NCI-H226 (cell line): ENCODE data around the gene OR7G3.

Experiments
- DNase-seq: peaks from one replicate; pipeline ENCODE4 v3.0.0-alpha.2; 2015

OR7G3 gene

DNA sequence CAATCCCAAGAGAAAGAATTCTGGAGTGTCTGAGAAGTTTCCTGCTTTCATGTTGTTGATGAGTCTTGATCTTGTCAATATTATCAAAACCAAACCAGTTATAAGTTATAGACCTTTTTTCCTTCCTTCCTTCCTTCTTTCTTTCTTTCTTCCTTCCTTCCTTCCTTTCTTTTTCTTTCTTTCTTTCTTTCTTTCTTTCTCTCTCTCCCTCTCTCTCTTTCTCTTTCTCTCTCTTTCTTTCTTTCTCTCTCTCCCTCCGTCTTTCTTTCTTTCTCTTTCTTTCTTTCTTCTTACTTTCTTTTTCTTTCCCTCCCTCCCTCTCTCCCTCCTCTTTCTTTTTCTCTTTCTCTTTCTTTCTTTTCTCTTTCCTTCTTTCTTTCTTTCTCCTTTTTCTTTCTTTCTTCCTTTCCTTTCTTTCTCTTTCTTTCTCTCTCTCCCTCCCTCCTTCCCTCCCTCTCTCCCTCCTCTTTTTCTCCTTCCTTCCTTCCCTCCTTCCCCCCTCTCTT lies at the start of gene OR7G3:
Gene OR7G3 (minus strand): TSS at position 51 of the 506 bp plus-strand sequence. CDS start 0 bp downstream, at position 51.
- no peak for DNase-seq

DNA sequence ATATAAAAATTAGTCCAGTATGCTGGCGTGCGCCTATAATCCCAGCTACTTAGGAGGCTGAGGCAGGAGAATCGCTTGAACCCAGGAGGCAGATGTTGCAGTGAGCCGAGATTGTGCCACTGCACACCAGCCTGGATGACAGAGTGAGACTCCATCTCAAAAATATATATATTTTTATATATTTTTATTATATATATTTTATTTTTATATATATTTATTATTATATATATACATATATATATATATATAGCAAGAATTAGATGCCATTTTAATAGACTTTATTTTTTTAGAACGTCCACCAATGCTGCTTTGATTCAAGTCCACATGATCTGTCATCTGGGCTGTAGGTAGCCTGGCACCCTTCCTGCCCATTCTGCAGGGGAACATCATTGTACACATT lies 48.6 kb upstream of the OR7G3 start:
- no peak for DNase-seq

DNA sequence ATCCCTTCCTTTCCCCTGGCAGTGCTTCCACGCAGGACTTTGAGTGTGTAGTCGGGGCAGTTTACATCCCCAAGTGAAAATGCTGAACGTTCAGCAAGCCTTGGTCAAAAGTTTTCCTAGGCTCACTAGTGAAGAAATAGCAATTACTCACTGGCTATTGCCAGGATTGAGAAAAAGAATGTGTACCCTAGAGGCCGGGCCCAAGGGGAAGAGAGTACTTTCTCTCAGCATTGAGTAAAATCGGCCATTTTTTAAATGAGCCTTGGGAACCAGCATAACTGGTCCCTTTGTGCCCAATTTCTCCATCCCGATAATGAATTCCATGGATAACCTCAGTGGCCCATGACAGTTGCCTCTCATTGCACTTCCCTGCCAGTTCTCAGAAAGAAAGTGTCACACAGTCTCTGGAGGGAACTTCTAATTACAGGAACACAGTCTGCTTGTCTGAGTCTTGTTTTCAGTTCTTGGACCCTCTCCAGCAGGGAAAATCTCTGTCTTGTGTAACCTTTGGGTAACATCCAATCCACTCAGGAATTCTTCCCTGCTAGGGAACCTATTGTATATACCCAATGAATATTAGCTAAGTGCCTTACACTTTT lies 44.7 kb upstream of the OR7G3 start:
- DNase-seq: no peak

DNA sequence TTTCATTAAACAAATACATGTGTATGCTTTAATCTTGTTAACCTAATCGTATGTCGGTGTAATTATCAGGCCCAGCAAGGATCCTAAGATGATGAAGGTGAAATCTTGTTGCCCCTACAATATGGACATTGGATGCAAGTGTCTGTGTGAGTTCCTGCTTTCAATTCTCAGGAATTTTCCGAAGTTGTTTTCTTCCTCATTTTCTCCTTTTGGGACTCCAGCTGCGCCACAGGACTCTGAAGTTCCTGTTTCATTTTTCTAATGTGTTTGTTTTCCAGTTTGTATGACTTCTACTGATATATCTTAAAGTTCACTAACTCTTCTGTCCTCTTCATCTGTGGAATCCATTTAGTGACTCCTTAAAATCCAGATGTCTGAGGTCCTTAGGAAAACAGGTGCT lies 40.1 kb upstream of the OR7G3 start:
- no peak for DNase-seq

DNA sequence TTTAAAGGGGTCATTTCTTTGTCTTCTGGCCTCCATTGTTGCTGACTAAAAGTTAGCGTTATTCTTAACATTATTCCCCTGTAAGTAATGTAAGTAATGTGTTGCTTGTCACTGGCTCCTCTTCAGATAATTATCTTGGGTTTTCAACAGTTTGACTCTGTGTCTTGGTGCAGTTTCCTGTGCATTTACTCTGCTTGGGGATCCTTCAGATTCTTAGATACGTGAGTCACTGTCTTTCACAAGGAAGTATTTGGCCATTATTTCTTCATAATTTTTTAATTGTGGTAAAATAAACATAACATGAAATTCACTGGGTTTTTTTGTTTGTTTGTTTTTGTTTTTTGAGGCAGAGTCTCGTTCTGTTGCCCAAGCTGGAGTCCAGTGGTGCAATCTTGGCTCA lies 38.5 kb upstream of the OR7G3 start:
- no peak for DNase-seq

DNA sequence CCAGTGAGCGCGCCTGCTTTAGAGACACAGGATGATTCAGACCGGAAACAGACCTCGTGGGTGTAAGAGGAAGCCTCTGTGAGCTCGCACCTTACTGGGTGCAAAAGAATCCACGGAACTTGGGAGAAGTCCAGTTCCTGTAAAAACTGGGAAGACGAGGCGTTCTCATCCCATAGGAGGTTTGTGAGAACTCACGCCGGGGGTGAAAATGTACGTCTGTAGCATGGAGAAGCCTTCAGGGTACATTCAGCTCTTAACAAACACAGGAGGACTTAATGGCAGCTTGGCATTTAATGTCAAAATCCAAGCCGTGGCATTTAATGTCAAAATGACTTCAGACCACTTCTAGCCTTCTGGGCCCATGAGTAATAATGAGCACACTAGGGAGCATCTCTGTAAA lies 34.7 kb upstream of the OR7G3 start:
- DNase-seq: no peak

DNA sequence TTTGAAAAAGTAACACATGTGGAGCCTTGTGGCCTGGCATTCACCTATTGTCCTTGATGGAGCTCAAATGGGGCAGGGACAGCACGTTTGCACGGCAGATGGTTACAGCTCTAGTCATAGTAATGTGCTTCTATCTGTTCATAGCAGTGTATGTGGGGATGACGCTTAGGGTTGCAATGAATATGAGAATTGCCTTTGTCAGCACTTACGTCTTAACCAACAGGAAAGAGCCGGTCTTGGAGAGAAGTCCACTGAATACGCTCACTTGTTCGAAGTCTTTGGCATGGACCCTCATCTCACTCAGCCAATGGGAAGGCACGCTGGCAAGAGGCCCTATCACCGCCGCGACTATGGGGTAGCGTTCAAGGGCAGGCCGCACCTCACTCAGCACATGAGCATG lies 33.1 kb upstream of the OR7G3 start:
- DNase-seq: no peak

DNA sequence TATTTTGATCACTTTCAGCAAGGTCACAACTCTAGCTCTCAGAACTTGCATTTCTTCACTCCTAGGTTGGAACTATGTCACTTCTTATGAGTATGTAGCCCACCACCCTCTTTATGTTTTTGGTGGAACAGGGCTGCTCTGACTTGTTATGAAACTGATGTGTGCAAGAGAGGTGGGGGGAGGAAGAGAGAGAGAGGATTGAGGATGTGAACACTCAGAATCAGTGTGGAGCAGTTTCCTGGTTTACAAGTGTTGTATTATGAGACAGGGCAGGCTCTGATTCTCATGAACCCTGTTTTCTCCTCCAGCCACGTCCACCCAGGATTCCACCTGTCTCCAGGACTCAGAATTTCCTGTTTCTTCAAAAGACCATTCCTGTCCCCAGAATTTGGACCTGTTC lies 29.6 kb upstream of the OR7G3 start:
- no peak for DNase-seq

DNA sequence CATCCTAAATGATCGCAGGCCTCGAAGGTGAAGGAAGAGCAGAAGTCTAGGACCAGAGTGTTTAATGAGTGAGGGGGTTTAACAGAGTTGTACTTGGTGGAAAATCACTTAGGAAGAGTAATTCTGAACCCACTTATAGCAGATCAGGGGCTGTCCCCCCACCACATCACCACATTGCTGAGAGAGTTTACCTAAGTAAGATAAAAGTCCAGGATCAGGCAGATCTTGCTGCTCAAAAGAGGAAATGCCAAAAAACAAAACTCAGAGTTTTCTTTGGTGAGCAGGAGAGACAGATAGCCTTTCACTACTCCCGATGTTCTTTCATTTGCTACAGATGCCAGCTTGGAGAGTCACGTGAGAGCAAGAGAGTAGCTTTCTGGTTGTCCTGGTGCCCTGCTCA lies 28.8 kb upstream of the OR7G3 start:
- no peak for DNase-seq

DNA sequence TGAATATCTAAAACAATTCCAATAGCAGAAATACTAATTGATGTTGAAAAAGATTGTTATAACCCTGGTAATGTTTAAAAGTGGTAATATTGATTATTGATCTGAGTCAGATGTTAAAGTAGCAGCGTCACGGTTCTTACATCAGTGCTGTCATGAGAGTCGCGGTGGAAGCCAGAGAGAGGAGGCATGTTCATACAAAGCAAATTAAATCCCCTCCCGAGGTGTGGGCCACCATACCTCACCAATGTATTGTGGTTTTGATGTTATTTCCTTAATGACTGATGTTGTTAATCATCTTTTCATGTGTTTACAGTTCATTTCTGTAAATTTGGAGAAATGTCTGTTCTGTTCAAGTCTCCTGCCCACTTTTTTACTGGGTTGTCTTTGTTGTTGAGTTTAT lies 24.6 kb upstream of the OR7G3 start:
- no peak for DNase-seq

DNA sequence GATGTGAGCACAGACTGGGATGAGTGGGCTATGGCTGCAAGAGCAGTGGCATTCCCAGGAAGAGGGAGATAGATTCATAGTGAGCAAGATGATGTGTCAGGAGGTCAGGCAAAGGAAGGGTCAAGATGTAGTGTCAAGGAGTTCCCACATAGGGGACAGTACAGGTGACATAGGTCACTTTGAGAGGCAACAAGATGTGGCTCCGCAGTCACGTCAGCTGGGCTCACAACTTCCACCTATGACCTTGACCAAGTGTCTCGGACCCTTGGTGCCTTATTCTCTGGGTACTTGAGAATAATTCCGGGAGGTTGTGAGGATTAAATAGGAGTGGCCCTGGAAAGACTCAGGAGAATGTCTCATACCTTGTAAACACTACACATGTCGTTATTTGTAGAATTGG lies 23.9 kb upstream of the OR7G3 start:
- no peak for DNase-seq

DNA sequence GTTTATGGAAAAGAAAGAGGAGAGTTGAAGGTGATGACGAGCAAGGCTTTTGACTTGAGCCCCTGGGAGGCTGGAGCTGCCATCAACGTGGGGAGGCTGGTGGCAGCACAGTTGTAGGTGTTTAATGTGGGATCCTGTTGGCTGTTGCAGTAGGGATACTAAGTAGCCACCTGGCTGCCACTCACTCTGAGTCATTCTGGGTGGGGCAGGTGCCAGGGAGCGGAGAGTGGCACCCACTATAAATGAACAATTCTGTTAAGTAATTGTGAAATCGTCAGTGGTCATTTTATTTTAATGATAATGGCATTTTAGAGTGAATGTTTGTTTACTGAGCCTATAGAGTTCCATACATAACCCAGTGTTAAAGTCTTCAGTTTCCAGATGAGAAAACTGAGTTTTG lies 23.2 kb upstream of the OR7G3 start:
- no peak for DNase-seq

DNA sequence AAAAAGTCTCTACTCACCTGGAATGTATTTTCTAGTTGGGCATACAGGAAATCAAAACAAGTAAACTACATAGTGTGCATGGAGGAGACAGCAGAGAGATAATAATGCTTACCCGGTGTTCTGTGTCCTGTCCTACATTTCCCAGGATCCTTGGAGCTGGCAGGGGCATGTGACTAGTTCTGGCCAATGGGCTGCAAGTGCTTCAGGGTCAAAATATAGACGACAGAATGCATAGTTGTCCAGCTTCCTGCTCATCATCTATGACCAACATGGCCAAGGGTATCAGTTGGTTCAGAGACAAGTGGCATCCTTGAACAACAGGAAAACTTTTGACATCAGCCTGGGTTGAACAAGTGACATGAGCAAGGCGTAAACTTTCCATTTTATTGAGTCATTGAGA lies 21.9 kb upstream of the OR7G3 start:
- DNase-seq: no peak

DNA sequence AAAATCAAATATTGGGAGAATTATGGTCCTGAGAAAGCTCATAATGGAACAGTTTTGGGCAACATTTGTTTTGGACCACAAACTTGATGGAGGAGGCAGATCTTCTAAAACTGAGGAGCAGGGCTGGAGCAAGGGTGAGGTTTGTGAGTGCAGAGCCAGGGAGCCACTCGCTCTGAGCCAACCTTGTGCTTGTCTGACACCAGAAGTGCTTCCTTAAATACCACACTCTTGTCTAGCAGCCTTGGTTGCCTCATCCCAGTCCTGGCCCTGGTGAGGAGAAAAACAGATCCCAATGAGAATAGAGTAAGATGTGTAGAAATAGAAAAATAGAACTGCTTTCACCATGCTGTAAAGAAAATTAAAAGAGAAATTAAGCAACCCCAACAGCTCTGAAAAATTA lies 20.1 kb upstream of the OR7G3 start:
- no peak for DNase-seq

DNA sequence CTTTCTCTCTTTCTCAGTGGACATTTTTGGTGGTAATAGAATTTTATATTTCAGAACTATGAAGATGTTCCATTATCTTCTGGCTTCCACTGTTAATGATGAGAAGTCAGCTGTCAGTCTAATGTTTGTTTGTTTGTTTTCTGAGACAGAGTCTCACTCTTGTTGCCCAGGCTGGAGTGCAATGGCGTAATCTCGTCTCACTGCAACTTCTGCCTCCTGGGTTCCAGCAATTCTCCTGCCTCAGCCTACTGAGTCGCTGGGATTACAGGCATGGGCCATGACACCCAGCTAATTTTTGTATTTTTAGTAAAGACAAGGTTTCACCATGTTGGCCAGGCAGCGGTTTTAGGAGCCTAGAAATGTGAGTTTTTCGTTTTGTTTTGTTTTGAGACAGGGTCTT lies 18.2 kb upstream of the OR7G3 start:
- DNase-seq: no peak

DNA sequence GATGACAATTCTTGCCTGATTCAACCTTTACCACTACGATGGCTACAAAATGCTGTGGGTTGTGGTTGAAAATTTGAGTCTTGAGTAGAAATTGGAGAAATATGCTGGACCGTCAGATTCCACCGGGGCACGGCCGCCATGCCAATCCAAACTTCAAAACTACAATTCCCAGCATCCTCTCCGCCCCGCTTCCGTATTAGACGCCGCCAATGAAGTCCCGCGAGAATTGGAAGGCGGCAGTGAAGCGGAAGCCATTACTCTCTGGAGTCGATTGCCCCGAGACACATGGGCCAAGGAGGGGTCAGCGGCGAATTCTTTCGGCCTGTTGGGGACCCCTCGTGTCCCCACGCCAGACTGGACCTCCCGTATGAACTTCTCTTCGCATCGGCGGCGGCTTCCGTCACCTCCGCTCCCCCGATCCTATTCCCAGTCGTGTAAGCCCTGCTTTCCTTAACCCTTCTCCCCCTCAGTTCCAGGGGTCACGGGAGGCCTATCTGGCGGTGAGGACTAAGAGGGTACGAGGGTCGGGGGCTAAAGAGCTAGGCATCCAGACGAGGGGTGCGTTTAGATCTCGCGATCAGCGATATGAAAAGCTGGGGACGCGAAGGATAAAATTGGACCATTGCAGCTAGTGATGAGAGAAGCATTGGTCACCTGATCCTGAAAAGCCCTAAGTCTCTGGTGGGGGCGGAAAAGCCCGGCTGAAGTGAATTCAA lies 13.6 kb upstream of the OR7G3 start, which contains the start of gene ZNF317:
Gene ZNF317 (plus strand): TSS at position 239 of the 716 bp plus-strand sequence. CDS start 15,620 bp downstream, outside the sequence.
- DNase-seq: peak; percentile 82

DNA sequence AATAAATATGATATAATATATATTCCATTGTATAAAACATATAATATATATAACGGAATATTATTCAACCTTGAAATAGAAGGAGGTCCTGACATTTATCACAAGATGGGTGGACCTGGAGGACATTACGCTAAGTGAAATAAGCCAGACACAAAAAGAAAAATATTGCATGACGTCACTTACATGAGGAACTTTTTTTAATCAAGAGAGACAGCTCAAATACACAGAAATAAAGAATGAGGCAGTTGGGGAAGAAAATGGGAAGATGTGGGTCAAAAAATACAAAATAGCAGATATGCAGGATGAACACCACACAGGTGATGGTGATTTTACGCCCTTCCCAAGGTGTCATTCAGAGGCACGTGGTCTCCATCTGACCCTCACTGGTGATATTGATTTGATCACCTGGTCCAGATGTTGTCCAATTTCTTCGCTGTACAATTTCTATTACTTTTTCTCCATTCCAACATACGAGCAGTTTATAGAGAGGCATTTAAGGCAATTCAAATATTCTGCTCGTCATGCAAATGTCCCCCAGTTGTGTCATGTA lies 12.9 kb upstream of the OR7G3 start:
- DNase-seq: no peak

DNA sequence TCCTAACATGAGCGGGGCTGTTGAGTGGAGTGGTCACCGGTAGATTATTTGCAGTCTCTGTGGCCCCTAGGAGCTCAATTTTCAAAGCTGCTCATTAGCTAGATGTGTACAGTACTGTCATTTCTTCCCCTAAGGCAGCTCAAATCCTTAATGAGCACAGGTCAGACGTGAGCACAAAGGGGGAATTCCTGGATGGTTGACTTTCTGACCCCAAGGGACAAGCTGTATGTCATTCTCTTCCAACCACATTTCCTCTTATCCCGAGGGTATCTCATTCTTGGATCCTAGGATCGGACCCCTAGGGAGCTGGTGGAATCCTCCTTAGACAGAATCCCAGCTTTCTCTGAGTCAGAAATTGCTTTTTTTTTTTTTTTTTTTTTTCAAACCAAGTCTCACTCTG lies 5.7 kb upstream of the OR7G3 start:
- no peak for DNase-seq

DNA sequence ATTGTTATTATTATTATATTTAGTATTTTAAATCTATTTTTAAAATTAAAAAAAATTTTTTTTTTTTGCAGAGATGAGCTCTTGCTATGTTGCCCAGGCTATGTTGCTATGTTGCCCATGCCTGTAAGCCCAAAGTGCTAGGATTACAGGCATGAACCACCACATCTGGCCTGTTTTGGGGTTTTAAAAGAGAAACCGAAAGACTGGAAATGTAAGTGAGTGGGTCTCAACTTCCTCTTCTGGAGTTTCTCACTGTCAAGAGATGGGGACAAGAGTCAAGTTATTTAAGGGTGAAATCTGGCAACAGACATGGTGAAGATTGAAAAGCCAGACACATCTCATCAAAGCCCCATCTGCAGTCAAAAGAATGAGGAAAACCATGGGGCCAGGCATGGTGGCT lies 4.2 kb upstream of the OR7G3 start:
- no peak for DNase-seq

DNA sequence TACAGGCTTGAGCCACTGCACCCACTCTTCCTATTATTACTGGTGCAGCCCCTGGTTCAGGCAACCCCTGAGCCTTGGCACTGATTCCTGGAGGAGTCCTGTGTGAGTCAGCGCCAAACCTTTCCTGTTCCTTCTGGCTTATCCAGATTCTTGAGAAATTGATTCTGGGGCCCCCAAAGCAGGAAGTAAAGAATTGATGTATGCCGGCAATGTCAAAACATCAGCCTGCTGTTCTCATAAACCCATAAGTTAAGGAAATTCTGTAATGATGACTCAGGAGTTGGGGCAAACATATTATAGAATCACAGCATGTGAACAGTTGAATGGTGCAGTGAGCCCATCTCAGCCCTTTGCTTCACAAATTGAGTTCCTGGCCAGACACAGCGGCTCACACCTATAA lies 1.4 kb upstream of the OR7G3 start:
- peak; percentile 82 for DNase-seq

DNA sequence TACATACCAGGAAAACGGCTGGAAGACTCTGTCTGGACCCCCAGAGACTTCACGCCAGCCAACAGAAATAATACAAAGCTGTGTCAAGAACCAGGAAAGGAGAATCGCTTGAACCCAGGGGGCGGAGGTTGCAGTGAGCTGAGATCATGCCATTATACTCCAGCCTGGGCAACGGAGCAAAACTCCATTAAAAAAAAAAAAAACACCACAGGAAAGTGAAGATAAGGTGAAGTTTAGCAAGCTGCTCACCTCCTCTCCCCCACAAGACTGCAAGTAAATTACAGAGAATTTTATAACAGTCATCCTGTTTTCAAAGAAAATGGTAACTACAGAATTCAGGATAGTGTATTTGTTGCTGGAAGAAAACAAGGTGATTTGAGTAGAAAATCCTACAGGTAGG lies 10.2 kb downstream of the OR7G3 start:
- DNase-seq: no peak

DNA sequence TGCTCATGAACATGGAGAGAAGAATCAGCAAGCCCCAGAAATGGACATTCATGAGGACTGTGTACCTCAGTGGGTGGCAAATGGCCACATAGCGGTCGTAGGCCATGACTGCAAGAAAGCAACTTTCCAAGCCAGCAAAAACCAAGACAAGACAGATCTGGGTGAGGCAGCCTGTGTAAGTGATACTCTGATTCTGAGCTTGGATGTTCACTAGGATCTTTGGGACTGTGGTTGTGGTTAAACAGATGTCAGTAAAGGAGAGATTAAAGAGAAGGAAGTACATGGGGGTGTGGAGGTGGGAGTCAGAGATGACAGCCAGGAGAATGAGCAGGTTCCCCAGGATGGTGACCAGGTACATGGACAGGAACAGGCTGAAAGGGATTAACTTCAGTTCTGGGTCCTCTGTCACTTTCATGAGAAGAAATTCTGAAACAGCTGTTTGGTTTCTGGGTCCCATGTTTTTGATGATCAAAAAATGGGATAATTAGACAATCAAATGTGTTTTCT lies 11.4 kb downstream of the OR7G3 start, which contains the start of gene OR7G1:
Gene OR7G1 (minus strand): TSS at position 457 of the 507 bp plus-strand sequence. CDS start 0 bp downstream, at position 457.
- DNase-seq: no peak

DNA sequence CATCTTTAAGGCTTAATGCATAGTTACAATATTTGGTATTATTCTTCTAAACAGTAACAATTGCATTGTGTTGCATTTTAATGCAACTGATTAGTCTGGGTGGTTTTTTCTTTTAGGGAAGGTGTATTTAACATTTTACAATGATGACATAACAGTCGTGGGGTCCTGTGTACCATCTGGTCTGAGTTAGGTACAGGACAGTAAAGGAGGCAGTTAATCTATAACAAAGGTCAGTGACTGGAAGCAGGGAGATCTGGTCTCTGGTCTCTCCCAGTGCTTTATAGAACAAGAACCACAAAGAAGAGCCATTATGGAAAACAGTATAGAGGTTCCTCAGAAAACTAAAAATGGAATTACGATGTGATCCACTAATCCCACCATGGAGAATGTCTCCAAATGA lies 16.8 kb downstream of the OR7G3 start:
- no peak for DNase-seq

DNA sequence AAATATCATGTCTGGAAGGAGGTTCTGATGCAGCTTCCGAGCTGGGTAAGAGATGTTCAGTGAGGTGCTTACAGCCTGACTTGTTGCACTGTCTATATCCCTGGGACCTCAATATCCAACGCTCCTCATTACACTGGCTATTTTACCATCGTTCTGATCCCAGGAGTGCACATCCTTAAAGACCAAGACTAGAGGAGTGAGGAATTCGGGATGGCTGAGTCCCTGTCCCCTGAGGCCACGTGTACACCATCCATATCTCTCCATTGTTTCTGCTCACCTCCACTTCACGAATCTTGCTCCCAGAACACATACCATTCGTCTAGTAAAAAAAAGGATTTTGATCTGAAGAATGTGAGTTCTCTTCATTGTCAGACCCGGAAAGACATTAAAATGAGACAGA lies 19.4 kb downstream of the OR7G3 start, which contains the start of gene OR7G2:
Gene OR7G2 (minus strand): TSS at position 101 of the 400 bp plus-strand sequence. CDS start 4,232 bp downstream, outside the sequence.
- no peak for DNase-seq
